ENCODE results near the gene KCNQ1.
A peak's percentile ranks its signal among the peaks of the same experiment; 100 is the strongest.

KCNQ1 gene

DNA sequence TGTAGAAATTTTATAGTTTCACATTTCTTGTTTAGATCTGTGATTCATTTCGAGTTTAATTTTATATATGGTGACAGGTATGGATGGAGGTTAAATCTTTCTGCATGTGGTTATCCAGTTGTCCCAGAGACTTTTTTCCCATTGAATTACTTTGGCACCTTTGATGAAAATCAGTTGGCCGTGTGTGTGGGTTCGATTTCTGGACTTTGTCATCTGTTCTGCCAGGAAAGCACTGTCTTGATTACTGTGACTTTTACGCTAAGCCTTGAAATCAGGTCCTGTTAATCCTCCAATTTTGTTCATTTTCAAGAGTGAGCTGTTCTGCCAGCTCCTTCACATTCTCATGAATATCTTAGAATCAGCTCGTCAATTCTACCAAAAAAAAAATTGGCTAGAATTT is 107.4 kb downstream of the KCNQ1 start:
- Histone ChIP-seq H3K27ac (ENCODE audit: poor library complexity, severe bottlenecking) (no peak overlapping the region), H3K4me1 (ENCODE audit: insufficient read depth, poor library complexity, severe bottlenecking) (no peaks in the 10 kb centered on the region), H3K4me3 (ENCODE audit: severe bottlenecking) (no peak overlapping the region), H3K36me3 (ENCODE audit: low read depth) (no peaks in the 10 kb centered on the region), H3K27me3 (ENCODE audit: insufficient read depth, poor library complexity, severe bottlenecking) (no peaks in the 10 kb centered on the region), H3K9me3 (ENCODE audit: severe bottlenecking) (no peaks in the 10 kb centered on the region)
- DNase-seq (ENCODE audit: low spot score) (no peak), ATAC-seq (ENCODE audit: low read depth) (no peak)
- no peak for TF ChIP-seq CTCF (IDR thresholded peaks at IDR 0.05; ENCODE audit: poor library complexity, severe bottlenecking)

DNA sequence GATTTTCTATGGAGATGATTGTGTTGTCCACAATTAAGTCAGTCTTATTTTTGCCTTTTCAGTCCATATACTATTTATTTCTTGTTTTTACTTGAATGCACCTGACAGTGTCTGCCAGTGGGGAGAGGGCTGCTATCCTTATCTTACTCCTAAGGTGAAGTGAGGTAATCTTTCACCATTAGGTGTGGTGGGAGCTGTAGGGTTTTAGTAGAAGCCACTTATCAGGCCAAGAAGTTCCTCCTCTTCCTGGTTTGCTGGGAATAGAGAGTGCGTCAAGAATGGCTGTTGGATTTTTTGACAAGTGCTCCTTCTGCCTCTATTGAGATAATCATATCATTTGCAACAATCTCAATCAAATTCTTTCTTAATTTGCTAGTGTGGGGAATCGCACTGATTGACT is 108.4 kb downstream of the KCNQ1 start:
- H3K36me3 ChIP-seq (ENCODE audit: low read depth), result no peaks in the 10 kb centered on the region
- no peak overlapping the region for H3K27ac ChIP-seq (ENCODE audit: poor library complexity, severe bottlenecking)
- TF ChIP-seq CTCF (IDR thresholded peaks at IDR 0.05; ENCODE audit: poor library complexity, severe bottlenecking), result no peak
- ATAC-seq (ENCODE audit: low read depth) (no peak), DNase-seq (ENCODE audit: low spot score) (no peak)
- H3K4me3 ChIP-seq (ENCODE audit: severe bottlenecking), result no peak overlapping the region
- no peaks in the 10 kb centered on the region for H3K9me3 ChIP-seq (ENCODE audit: severe bottlenecking)
- no peaks in the 10 kb centered on the region for H3K27me3 ChIP-seq (ENCODE audit: insufficient read depth, poor library complexity, severe bottlenecking)
- no peaks in the 10 kb centered on the region for H3K4me1 ChIP-seq (ENCODE audit: insufficient read depth, poor library complexity, severe bottlenecking)

GRCh38 chr11:2553886-2554285 is 109.1 kb downstream of the KCNQ1 start:
- H3K9me3 ChIP-seq (ENCODE audit: severe bottlenecking), result no peaks in the 10 kb centered on the region
- no peak overlapping the region for H3K4me3 ChIP-seq (ENCODE audit: severe bottlenecking)
- DNase-seq (ENCODE audit: low spot score) (peak; percentile 10), ATAC-seq (ENCODE audit: low read depth) (no peak)
- no peak overlapping the region for H3K27ac ChIP-seq (ENCODE audit: poor library complexity, severe bottlenecking)
- H3K4me1 ChIP-seq (ENCODE audit: insufficient read depth, poor library complexity, severe bottlenecking), result no peaks in the 10 kb centered on the region
- no peaks in the 10 kb centered on the region for H3K27me3 ChIP-seq (ENCODE audit: insufficient read depth, poor library complexity, severe bottlenecking)
- no peak for TF ChIP-seq CTCF (IDR thresholded peaks at IDR 0.05; ENCODE audit: poor library complexity, severe bottlenecking)
- no peaks in the 10 kb centered on the region for H3K36me3 ChIP-seq (ENCODE audit: low read depth)

DNA sequence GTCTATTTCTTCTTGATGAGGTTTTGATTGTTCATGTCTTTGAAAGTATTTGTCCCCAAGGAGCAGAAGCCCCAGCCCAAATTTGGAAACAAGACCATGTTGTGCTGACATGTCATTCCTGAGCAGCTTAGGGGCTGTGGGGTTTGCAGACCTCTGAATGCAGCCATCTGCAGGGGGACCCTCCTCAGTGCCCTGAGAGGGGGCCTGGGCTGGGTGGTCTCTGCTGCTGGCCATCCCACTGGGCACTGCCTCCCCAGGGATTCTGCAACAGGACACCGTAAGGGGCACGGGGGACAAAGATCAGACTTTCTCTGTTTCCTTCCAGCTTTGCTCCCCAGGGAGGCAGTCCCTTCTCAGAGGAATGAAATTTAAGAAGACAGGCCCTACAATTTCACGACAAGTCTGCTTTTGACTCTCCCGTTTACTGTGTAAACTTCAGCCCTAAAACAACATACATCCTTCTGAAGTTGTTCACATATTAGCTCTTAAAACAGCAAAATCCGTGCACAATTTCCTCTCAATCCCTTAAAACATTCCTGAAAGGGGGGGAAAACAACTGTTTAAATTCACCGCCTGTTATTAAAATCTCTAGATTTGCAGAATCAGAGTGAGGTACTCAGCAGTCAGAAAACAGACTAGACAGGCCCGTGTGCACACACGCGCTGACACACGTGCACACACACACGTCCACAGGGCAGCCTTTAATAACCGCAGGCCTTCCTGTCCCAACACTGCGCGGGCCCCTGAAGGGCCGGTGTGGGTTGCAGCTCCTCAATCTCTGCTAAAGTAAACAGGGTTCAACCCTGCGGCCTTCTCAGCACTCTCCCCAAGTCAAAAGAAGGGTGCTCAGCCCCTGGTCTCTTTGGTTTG is 109.8 kb downstream of the KCNQ1 start:
- no peaks in the 10 kb centered on the region for H3K9me3 ChIP-seq (ENCODE audit: severe bottlenecking)
- DNase-seq (ENCODE audit: low spot score) (peak; percentile 9), ATAC-seq (ENCODE audit: low read depth) (no peak)
- H3K4me3 ChIP-seq (ENCODE audit: severe bottlenecking), result no peak overlapping the region
- H3K4me1 ChIP-seq (ENCODE audit: insufficient read depth, poor library complexity, severe bottlenecking), result no peaks in the 10 kb centered on the region
- no peaks in the 10 kb centered on the region for H3K36me3 ChIP-seq (ENCODE audit: low read depth)
- no peaks in the 10 kb centered on the region for H3K27me3 ChIP-seq (ENCODE audit: insufficient read depth, poor library complexity, severe bottlenecking)
- H3K27ac ChIP-seq (ENCODE audit: poor library complexity, severe bottlenecking), result no peak overlapping the region
- no peak for TF ChIP-seq CTCF (IDR thresholded peaks at IDR 0.05; ENCODE audit: poor library complexity, severe bottlenecking)

- no peak for ATAC-seq (ENCODE audit: low read depth)
- Histone ChIP-seq H3K27ac (ENCODE audit: poor library complexity, severe bottlenecking) (no peak overlapping the region), H3K4me1 (ENCODE audit: insufficient read depth, poor library complexity, severe bottlenecking) (no peaks in the 10 kb centered on the region), H3K27me3 (ENCODE audit: insufficient read depth, poor library complexity, severe bottlenecking) (no peaks in the 10 kb centered on the region), H3K36me3 (ENCODE audit: low read depth) (no peaks in the 10 kb centered on the region), H3K4me3 (ENCODE audit: severe bottlenecking) (no peak overlapping the region), H3K9me3 (ENCODE audit: severe bottlenecking) (no peaks in the 10 kb centered on the region)
- no peak for DNase-seq (ENCODE audit: low spot score)
- TF ChIP-seq CTCF (IDR thresholded peaks at IDR 0.05; ENCODE audit: poor library complexity, severe bottlenecking), result no peak
Measured at GRCh38 chr11:2555336-2555735, 110.5 kb downstream of the KCNQ1 start.
